Ishikawa (cell line): ENCODE results near the gene ZFP1.

Source experiments
- CEBPB ChIP-seq: IDR thresholded peaks from 2 replicates; pipeline ENCODE4 v1.6.1; 2012
- CREB1 ChIP-seq: IDR thresholded peaks from 2 replicates; pipeline ENCODE4 v1.6.1; 2012; ENCODE audit warnings: low read depth
- EGR1 ChIP-seq: IDR thresholded peaks from 2 replicates; pipeline ENCODE4 v1.6.1; 2012
- EP300 ChIP-seq: IDR thresholded peaks from 2 replicates; pipeline ENCODE4 v1.6.1; 2012; ENCODE audit warnings: borderline replicate concordance
- FOXM1 ChIP-seq: IDR thresholded peaks from 2 replicates; pipeline ENCODE4 v1.6.1; 2012; ENCODE audit warnings: low read depth, borderline replicate concordance
- MAX ChIP-seq: IDR thresholded peaks from 2 replicates; pipeline ENCODE4 v1.6.1; 2012
- NFIC ChIP-seq: IDR thresholded peaks from 2 replicates; pipeline ENCODE4 v1.6.1; 2012
- RAD21 ChIP-seq: IDR thresholded peaks from 2 replicates; pipeline ENCODE4 v1.6.1; 2012; ENCODE audit warnings: low read depth
- REST ChIP-seq: IDR thresholded peaks from 2 replicates; pipeline ENCODE4 v1.6.1; 2012; ENCODE audit warnings: low read depth, mild to moderate bottlenecking
- TAF1 ChIP-seq: IDR thresholded peaks from 2 replicates; pipeline ENCODE4 v1.6.1; 2012; ENCODE audit warnings: low read depth, mild to moderate bottlenecking
- TCF12 ChIP-seq: IDR thresholded peaks from 2 replicates; pipeline ENCODE4 v1.6.1; 2012; ENCODE audit warnings: low read depth
- TEAD4 ChIP-seq: IDR thresholded peaks from 2 replicates; pipeline ENCODE4 v1.6.1; 2012
- USF1 ChIP-seq: IDR thresholded peaks from 2 replicates; pipeline ENCODE4 v1.6.1; 2012
- YY1 ChIP-seq: IDR thresholded peaks from 2 replicates; pipeline ENCODE4 v1.6.1; 2012; ENCODE audit warnings: low read depth
- ZBTB7A ChIP-seq: IDR thresholded peaks from 2 replicates; pipeline ENCODE4 v1.6.1; 2012; ENCODE audit warnings: low read depth

ZFP1 gene

GRCh38 chr16:75148311-75149195 is at the start of gene ZFP1:
Gene ZFP1 (plus strand): TSS chr16:75148524. CDS start chr16:75152952, 4,428 bp downstream.
- TF ChIP-seq EP300 (no peak), TAF1 (peak; percentile 77), EGR1 (peak; percentile 50), FOXM1 (no peak), CEBPB (no peak), TCF12 (peak; percentile 70), CREB1 (no peak), YY1 (peak; percentile 17; the same call in 1 of the 2 replicates), USF1 (peak; percentile 24; the same call in 1 of the 2 replicates), TEAD4 (no peak), REST (0 out of 2 replicates have a peak, but pooled peaks have one; percentile 13), RAD21 (no peak), ZBTB7A (peak; percentile 92), NFIC (peak; percentile 32; the same call in 1 of the 2 replicates), MAX (peak; percentile 58)

GRCh38 chr16:75099075-75099667 is 49.2 kb upstream of the ZFP1 start:
- TF ChIP-seq CEBPB (no peak), TAF1 (no peak), REST (no peak)

- peak; percentile 9; the same call in 1 of the 2 replicates for TF ChIP-seq RAD21
- 0 out of 2 replicates have a peak, but pooled peaks have one; percentile 32 for TF ChIP-seq USF1
- peak; percentile 49; the same call in 1 of the 2 replicates for TF ChIP-seq EGR1
- TF ChIP-seq FOXM1, result peak; percentile 54; the same call in 1 of the 2 replicates
- no peak for TF ChIP-seq CEBPB
- no peak for TF ChIP-seq CREB1
- TF ChIP-seq EP300, result peak; percentile 87
- TF ChIP-seq YY1, result peak; percentile 65; the same call in 1 of the 2 replicates
- peak; percentile 85 for TF ChIP-seq TCF12
- TF ChIP-seq TAF1, result no peak
- TF ChIP-seq MAX, result peak; percentile 75
- TF ChIP-seq TEAD4, result peak; percentile 91
- TF ChIP-seq REST, result no peak
- TF ChIP-seq ZBTB7A, result peak; percentile 77
- peak; percentile 70 for TF ChIP-seq NFIC
These were observed 48.4 kb upstream of the ZFP1 start for GRCh38 chr16:75099738-75100602.
